ENCODE results near the gene DMRTB1. TPM values are rescaled to one million over a fixed set of nuclear protein-coding genes. Genes with fewer than 3 reads are reported as not detected.
A peak's percentile ranks its signal among the peaks of the same experiment; 100 is the strongest.

Gene DMRTB1
- total and polyA plus RNA-seq, 2 of the 8 experiments (the other 6 are each of a cell fraction or from before 2014, with no cell fraction given): 0.06 to 0.35 TPM

DNA sequence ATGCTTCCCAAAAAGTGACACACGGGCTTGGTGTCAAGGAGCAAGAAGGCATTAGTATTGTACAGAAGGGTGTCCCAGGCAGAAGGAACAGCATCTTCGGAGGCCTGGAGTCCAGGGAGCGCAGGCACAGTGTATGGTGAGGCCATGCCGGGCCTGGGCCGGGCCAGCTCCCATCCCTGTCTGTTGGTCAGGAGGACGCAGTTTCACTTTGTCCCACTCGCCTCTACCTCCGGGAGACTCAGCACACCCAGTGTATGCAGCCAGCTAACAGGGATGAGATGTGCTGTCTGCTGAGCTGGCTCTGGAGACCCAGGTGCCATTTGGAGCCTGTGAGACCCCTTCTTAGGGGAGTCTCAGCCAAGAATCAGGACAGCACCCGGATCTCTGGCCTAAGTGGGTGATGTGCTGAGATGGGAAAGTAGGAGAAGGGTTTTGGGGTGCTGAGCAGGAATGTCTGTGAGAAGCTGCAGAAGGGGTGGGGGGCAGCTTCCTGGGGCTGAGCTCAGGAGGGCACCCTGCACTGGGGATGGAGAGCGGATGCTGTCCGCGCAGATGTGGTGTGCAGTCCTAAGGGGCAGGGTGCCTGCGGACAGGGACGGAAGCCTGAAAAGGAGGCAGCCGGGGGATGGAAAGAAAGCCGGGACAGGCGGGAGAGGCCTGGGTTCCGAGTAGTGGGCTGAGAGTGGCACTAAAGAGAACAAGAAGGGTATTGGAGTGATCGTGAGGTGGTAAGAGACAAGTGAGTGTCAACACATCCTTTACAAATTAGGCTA lies 25.7 kb downstream of the DMRTB1 start:
- ChIA-PET POLR2A (ENCODE audit: partially characterized antibody) (no interaction called here), CTCF (ENCODE audit: partially characterized antibody) (interaction anchor here (0.8 to 9.7 kb wide), 47 partner anchors 8 to 280 kb away, joined by 3 to 264 read pairs (median 7); no protein-coding TSS in a partner anchor)
- FAIRE-seq (no peak), DNase-seq (ENCODE audit: low read depth in 1 of 2, low spot score in 2 of 2) (no peak)
- H4K91ac ChIP-seq (replicated peaks; ENCODE audit: insufficient read length, low read length): peak overlapping the region; percentile 57
- H3K9me3 ChIP-seq (ENCODE audit: insufficient read depth in 2 of 2, low read depth in 1 of 2, low read length in 1 of 2): peaks cover 0 to 2% of the 10 kb centered on the region in 2 experiments; a peak in 1 of 4 replicates
- no peak overlapping the region for H2BK20ac ChIP-seq (ENCODE audit: low read length)
- H3K18ac ChIP-seq (ENCODE audit: extremely low read depth, low read length): peak overlapping the region; percentile 79; the same call in 1 of the 2 replicates
- H3K79me1 ChIP-seq (ENCODE audit: low read depth, low read length): no peaks in the 10 kb centered on the region
- H4K5ac ChIP-seq (ENCODE audit: insufficient read length, low read depth, low read length): no peak overlapping the region
- peaks cover 0 to 12% (median 3%) of the 10 kb centered on the region in 4 experiments; a peak in 5 of 7 replicates for H3K4me1 ChIP-seq (replicated peaks in 1 of 4; ENCODE audit: control insufficient read depth in 3 of 4, insufficient read depth in 4 of 4, low read length in 3 of 4)
- H4K20me1 ChIP-seq (replicated peaks in 1 of 2; ENCODE audit: control insufficient read depth in 1 of 2, insufficient read depth in 2 of 2, low read length in 2 of 2): no peaks in the 10 kb centered on the region
- H3K27ac ChIP-seq (ENCODE audit: low read depth, low read length): no peak overlapping the region
- no peaks in the 10 kb centered on the region for H3K79me2 ChIP-seq (ENCODE audit: control insufficient read depth in 1 of 2, insufficient read depth in 2 of 2, low read length in 2 of 2)
- H3K56ac ChIP-seq (replicated peaks; ENCODE audit: insufficient read length, low read depth, low read length): no peak overlapping the region
- H3K9ac ChIP-seq (replicated peaks in 1 of 4; ENCODE audit: extremely low read depth in 1 of 4, low read depth in 3 of 4, low read length in 3 of 4): no peak overlapping the region; a peak in 1 of 7 replicates
- H2BK12ac ChIP-seq (ENCODE audit: low read depth, low read length): peak overlapping the region; percentile 82; the same call in 1 of the 2 replicates
- H4K8ac ChIP-seq (ENCODE audit: extremely low read depth, insufficient read depth, low read length): no peak overlapping the region; the same call in 1 of the 2 replicates
- no peak overlapping the region for H2BK120ac ChIP-seq (replicated peaks; ENCODE audit: low read depth, low read length)
- no peak for TF ChIP-seq POLR2A (IDR thresholded peaks at IDR 0.05; ENCODE audit: control extremely low read depth in 1 of 2, low read depth in 2 of 2, low read length in 2 of 2)
- no peak overlapping the region for H2AK5ac ChIP-seq (ENCODE audit: low read depth, low read length)
- no peak overlapping the region for H3K14ac ChIP-seq (ENCODE audit: insufficient read length)
- peaks cover 0 to 3% (median 2%) of the 10 kb centered on the region in 4 experiments; a peak in 2 of 7 replicates for H3K27me3 ChIP-seq (replicated peaks in 1 of 4; ENCODE audit: control insufficient read depth in 3 of 4, extremely low read depth in 1 of 4, insufficient read depth in 3 of 4, low read length in 3 of 4)
- 84% methylated on average over 19 of the region's 19 CpGs; no CpG with 5 or more reads in 1 of the 2 experiments for WGBS, 2 experiments (ENCODE audit: extremely low coverage in 1 of 2, insufficient coverage in 1 of 2, insufficient read length in 1 of 2, insufficient replicate concordance in 2 of 2, low coverage in 1 of 2, low lambda C conversion rate in 2 of 2, missing lambda C conversion rate in 1 of 2)
- no peak overlapping the region for H3K4ac ChIP-seq (replicated peaks; ENCODE audit: insufficient read length, low read depth, low read length)
- H3K4me2 ChIP-seq (ENCODE audit: insufficient read depth in 1 of 2, low read depth in 2 of 2, low read length in 2 of 2): no peak overlapping the region
- no peak overlapping the region for H3K23ac ChIP-seq (ENCODE audit: insufficient read length)
- H2BK15ac ChIP-seq (ENCODE audit: low read length): peak overlapping the region; percentile 20
- H3K36me3 ChIP-seq (ENCODE audit: control insufficient read depth in 2 of 4, insufficient read depth in 4 of 4, low read length in 3 of 4): no peaks in the 10 kb centered on the region
- 0 out of 2 replicates have a peak overlapping the region, but pooled peaks have one; percentile 90 for H2AFZ ChIP-seq (ENCODE audit: low read length)
- H3K4me3 ChIP-seq (ENCODE audit: extremely low read depth in 1 of 4, insufficient read depth in 2 of 4, low read depth in 3 of 4, low read length in 4 of 4): no peak overlapping the region
- H2BK5ac ChIP-seq (ENCODE audit: low read depth, low read length): 0 out of 2 replicates have a peak overlapping the region, but pooled peaks have one; percentile 31
- no peaks in the 10 kb centered on the region for H3K23me2 ChIP-seq (ENCODE audit: low read depth, low read length)
